UCSD-AML1 (cell line): Measurements from ENCODE around the gene NIT1.

Experiments used
- DNase-seq: peaks from one replicate; lab custom pipeline; 2025; ENCODE audit not compliant: unreplicated experiment; lab: John Stamatoyannopoulos, UW

NIT1 gene

GRCh38 chr1:161083748-161084596, 33.9 kb upstream of the NIT1 start:
- no peak for DNase-seq

GRCh38 chr1:161084597-161084988, 33.3 kb upstream of the NIT1 start:
- DNase-seq, result no peak

- DNase-seq, result no peak
These were observed 32.7 kb upstream of the NIT1 start for GRCh38 chr1:161085165-161085564.

GRCh38 chr1:161086457-161086856, 31.4 kb upstream of the NIT1 start:
- no peak for DNase-seq

GRCh38 chr1:161088587-161089110, 29.3 kb upstream of the NIT1 start:
- DNase-seq, result no peak

GRCh38 chr1:161089251-161089924, 28.5 kb upstream of the NIT1 start, which contains the start of gene NECTIN4:
Gene NECTIN4, minus strand, starts transcription at chr1:161089558. Its CDS starts 262 bp downstream, at chr1:161089296.
- DNase-seq, result no peak

GRCh38 chr1:161089938-161090337, 28.0 kb upstream of the NIT1 start:
- no peak for DNase-seq

- no peak for DNase-seq
These were observed 27.3 kb upstream of the NIT1 start for GRCh38 chr1:161090617-161091016.

GRCh38 chr1:161091093-161091492, 26.8 kb upstream of the NIT1 start:
- no peak for DNase-seq

- no peak for DNase-seq
These were observed 26.0 kb upstream of the NIT1 start for GRCh38 chr1:161091796-161092507.

GRCh38 chr1:161092621-161093028, 25.3 kb upstream of the NIT1 start:
- DNase-seq, result no peak

- no peak for DNase-seq
These were observed 23.4 kb upstream of the NIT1 start for GRCh38 chr1:161094481-161094880.

- no peak for DNase-seq
These were observed 22.7 kb upstream of the NIT1 start for GRCh38 chr1:161095230-161095629.

- DNase-seq, result no peak
These were observed 21.9 kb upstream of the NIT1 start for GRCh38 chr1:161096015-161096414.

- DNase-seq, result no peak
These were observed 21.4 kb upstream of the NIT1 start for GRCh38 chr1:161096530-161096929.

GRCh38 chr1:161098210-161099068, 19.5 kb upstream of the NIT1 start, which contains the start of gene KLHDC9:
Gene KLHDC9, plus strand, starts transcription at chr1:161098361. Its CDS starts 175 bp downstream, at chr1:161098536.
- DNase-seq, result no peak

- no peak for DNase-seq
These were observed 18.7 kb upstream of the NIT1 start for GRCh38 chr1:161099090-161099802.

GRCh38 chr1:161100556-161100955, 17.3 kb upstream of the NIT1 start:
- DNase-seq, result no peak

- no peak for DNase-seq
These were observed 11.5 kb upstream of the NIT1 start for GRCh38 chr1:161106431-161106830.

GRCh38 chr1:161111117-161111516, 6.8 kb upstream of the NIT1 start:
- no peak for DNase-seq
